CD4-positive, alpha-beta T cell (primary cell): Measurements from ENCODE around the gene SLC38A10. TPM values are rescaled to one million over a fixed set of nuclear protein-coding genes. Genes with fewer than 3 reads are reported as not detected.

Source experiments
- ATAC-seq: fragments of 200-7000 bp; cut with Tn5 transposase; one replicate; pipeline ENCODE4 v1.10.0; 2022; ENCODE audit warnings: mild to moderate bottlenecking; ENCODE audit not compliant: poor library complexity
- CTCF ChIA-PET: fragments of 350-600 bp; sonication (Branson Sonifier 250); formaldehyde crosslinking; loops from one replicate; lab custom pipeline; 2021; ENCODE audit warnings: antibody characterized with exemption, inconsistent platforms; lab: Charles Lee
- POLR2A ChIA-PET: fragments of 350-600 bp; sonication (Branson Sonifier 250); formaldehyde crosslinking; loops from one replicate; lab custom pipeline; 2021; ENCODE audit warnings: antibody characterized with exemption, inconsistent platforms; lab: Charles Lee
- DNase-seq, 14 experiments: peaks; one replicate each; pipeline ENCODE4 v3.0.0-alpha.2; 2013 to 2020; ENCODE audit warnings: mixed read lengths in 2 of 14
- H3K27ac ChIP-seq, 2 donors: one replicate each; pipeline versions ENCODE4 v1.5.1 to v1.7.0; 2013; ENCODE audit warnings: low read length in 2 of 2, low read depth in 1 of 2, mild to moderate bottlenecking in 1 of 2
- H3K27me3 ChIP-seq, 2 experiments: 1 replicate in 1 of 2; 2 replicates in 1 of 2; pipeline versions ENCODE4 v1.6.1 to v1.7.0; 2013; ENCODE audit warnings: low read length in 2 of 2, control low read depth in 1 of 2, mild to moderate bottlenecking in 1 of 2, moderate library complexity in 1 of 2; ENCODE audit not compliant: insufficient read depth in 2 of 2, control insufficient read depth in 1 of 2
- H3K36me3 ChIP-seq: one replicate; pipeline ENCODE4 v1.6.1; 2013; ENCODE audit warnings: low read length, control low read depth; ENCODE audit not compliant: insufficient read depth
- H3K4me1 ChIP-seq: one replicate; pipeline ENCODE4 v1.6.1; 2013; ENCODE audit warnings: low read length, control low read depth; ENCODE audit not compliant: insufficient read depth
- H3K4me3 ChIP-seq: one replicate; pipeline ENCODE4 v1.5.1; 2013; ENCODE audit warnings: mild to moderate bottlenecking, low read length, moderate library complexity
- H3K9me3 ChIP-seq, 2 experiments: 1 replicate in 1 of 2; 2 replicates in 1 of 2; pipeline versions ENCODE4 v1.6.1 to v1.7.0; 2013; ENCODE audit warnings: low read length in 2 of 2, mild to moderate bottlenecking in 2 of 2, control low read depth in 1 of 2, moderate library complexity in 1 of 2; ENCODE audit not compliant: control insufficient read depth in 1 of 2, insufficient read depth in 1 of 2
- H3K27ac Mint-ChIP-seq: one replicate; pipeline ENCODE4 v1.8.0; 2020; ENCODE audit warnings: mixed read lengths
- H3K27me3 Mint-ChIP-seq: one replicate; pipeline ENCODE4 v1.8.0; 2021; ENCODE audit warnings: mixed read lengths
- H3K36me3 Mint-ChIP-seq: one replicate; pipeline ENCODE4 v1.8.0; 2021; ENCODE audit warnings: low read depth, mixed read lengths
- H3K4me1 Mint-ChIP-seq: one replicate; pipeline ENCODE4 v1.8.0; 2021; ENCODE audit warnings: low read depth, mixed read lengths
- H3K4me3 Mint-ChIP-seq: one replicate; pipeline ENCODE4 v1.8.0; 2020; ENCODE audit warnings: mild to moderate bottlenecking, mixed read lengths
- H3K9me3 Mint-ChIP-seq: one replicate; pipeline ENCODE4 v1.8.0; 2020; ENCODE audit warnings: mixed read lengths
- CTCF ChIP-seq: fragments of 200-600 bp; IDR thresholded peaks from one replicate; pipeline ENCODE4 v1.8.0; 2022; ENCODE audit warnings: antibody characterized with exemption, mild to moderate bottlenecking
- intact Hi-C, 2 experiments: fragments of 100-400 bp; cut with DNase I in 1 of 2; cut with micrococcal nuclease in 1 of 2; formaldehyde crosslinking; loops; one replicate each; pipeline versions ENCODE4 v1.15.1 to v1.9.0; 2023 to 2025; cut with DNase I, micrococcal nuclease
- total RNA-seq, 174 experiments: library from RNA in 2 of 174; stranded (reverse) in 2 of 174; gene quantifications; one replicate each; pipeline ENCODE4 v1.2.3 and lab custom pipeline; 2021 to 2026

The SLC38A10 gene
- total RNA-seq, 2 experiments from 2014 or later = 22.8 to 26.4 TPM

- Histone ChIP-seq H3K4me3 (no peak overlapping the region), H3K27ac (no peak overlapping the region), H3K9me3 (peaks cover 0 to 17% of the 10 kb centered on the region in 2 experiments), H3K36me3 (no peaks in the 10 kb centered on the region), H3K27me3 (peaks cover 3 to 19% of the 10 kb centered on the region in 2 experiments), H3K4me1 (peaks cover 10% of the 10 kb centered on the region)
- Mint-ChIP-seq H3K27me3 (peaks cover 14% of the 10 kb centered on the region), H3K4me1 (peaks cover 4% of the 10 kb centered on the region), H3K9me3 (no peaks in the 10 kb centered on the region), H3K27ac (no peak overlapping the region), H3K4me3 (no peak overlapping the region), H3K36me3 (no peaks in the 10 kb centered on the region)
- TF ChIP-seq CTCF = no peak
- POLR2A ChIA-PET = no interaction called here
- CTCF ChIA-PET = no interaction called here
- DNase-seq (no peak), ATAC-seq (no peak)
- intact Hi-C loops = no loop called here
These were observed 12.8 kb upstream of the SLC38A10 start for GRCh38 chr17:81307636-81308560.

DNA sequence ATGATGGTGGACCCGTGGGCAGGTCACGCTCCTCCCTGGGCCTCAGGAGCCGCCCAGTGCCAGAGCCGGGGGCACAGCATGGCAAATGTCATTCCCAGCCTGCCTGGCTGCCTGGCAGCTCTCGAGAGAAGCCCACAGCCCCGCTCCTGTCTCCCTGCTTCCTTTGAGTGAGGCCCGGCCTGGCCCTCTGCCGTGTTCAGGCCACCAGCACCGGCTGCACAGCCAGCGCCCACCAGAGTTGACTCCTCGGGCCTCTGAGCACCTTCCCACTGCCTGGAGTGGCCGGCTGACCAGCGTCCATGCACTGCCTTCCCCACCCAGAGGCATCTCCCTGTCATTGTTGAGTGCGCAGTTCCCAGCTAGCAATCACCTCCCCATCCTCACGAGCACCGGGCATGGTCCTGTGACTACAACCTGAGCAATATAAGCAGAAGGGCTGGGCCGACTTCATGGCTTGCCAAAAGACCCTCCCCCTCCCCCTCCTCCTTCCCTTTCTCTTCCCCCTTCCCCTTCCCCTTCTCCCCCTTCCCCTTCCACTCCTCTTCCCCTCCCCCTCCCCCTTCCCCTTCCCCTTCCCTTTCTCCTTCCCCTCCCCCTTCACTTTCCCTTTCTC, 11.9 kb upstream of the SLC38A10 start:
- Histone ChIP-seq H3K27me3 (peaks cover 3 to 17% of the 10 kb centered on the region in 2 experiments), H3K4me1 (peaks cover 10% of the 10 kb centered on the region), H3K4me3 (no peak overlapping the region), H3K9me3 (peaks cover 0 to 17% of the 10 kb centered on the region in 2 experiments), H3K27ac (no peak overlapping the region), H3K36me3 (no peaks in the 10 kb centered on the region)
- Mint-ChIP-seq H3K4me1 (peaks cover 4% of the 10 kb centered on the region), H3K36me3 (no peaks in the 10 kb centered on the region), H3K27me3 (peaks cover 14% of the 10 kb centered on the region), H3K9me3 (no peaks in the 10 kb centered on the region), H3K4me3 (no peak overlapping the region), H3K27ac (no peak overlapping the region)
- ATAC-seq (no peak), DNase-seq (no peak)
- ChIA-PET CTCF (no interaction called here), POLR2A (no interaction called here)
- intact Hi-C loops = no loop called here
- no peak for TF ChIP-seq CTCF

- Histone ChIP-seq H3K27ac (no peak overlapping the region), H3K36me3 (no peaks in the 10 kb centered on the region), H3K27me3 (peaks cover 3 to 15% of the 10 kb centered on the region in 2 experiments), H3K4me1 (peaks cover 10% of the 10 kb centered on the region), H3K4me3 (no peak overlapping the region), H3K9me3 (peaks cover 0 to 13% of the 10 kb centered on the region in 2 experiments)
- H3K4me1 Mint-ChIP-seq = peaks cover 4% of the 10 kb centered on the region
- H3K27me3 Mint-ChIP-seq = peaks cover 14% of the 10 kb centered on the region
- ChIA-PET POLR2A (no interaction called here), CTCF (no interaction called here)
- no peak for DNase-seq
- H3K9me3 Mint-ChIP-seq = no peaks in the 10 kb centered on the region
- no peak overlapping the region for H3K27ac Mint-ChIP-seq
- TF ChIP-seq CTCF = no peak
- no peaks in the 10 kb centered on the region for H3K36me3 Mint-ChIP-seq
- H3K4me3 Mint-ChIP-seq = no peak overlapping the region
- intact Hi-C loops = no loop called here
- ATAC-seq = no peak
These were observed 11.4 kb upstream of the SLC38A10 start for GRCh38 chr17:81306491-81306890.
